ENCODE measurements around the gene SLC39A5.

SLC39A5 gene

DNA sequence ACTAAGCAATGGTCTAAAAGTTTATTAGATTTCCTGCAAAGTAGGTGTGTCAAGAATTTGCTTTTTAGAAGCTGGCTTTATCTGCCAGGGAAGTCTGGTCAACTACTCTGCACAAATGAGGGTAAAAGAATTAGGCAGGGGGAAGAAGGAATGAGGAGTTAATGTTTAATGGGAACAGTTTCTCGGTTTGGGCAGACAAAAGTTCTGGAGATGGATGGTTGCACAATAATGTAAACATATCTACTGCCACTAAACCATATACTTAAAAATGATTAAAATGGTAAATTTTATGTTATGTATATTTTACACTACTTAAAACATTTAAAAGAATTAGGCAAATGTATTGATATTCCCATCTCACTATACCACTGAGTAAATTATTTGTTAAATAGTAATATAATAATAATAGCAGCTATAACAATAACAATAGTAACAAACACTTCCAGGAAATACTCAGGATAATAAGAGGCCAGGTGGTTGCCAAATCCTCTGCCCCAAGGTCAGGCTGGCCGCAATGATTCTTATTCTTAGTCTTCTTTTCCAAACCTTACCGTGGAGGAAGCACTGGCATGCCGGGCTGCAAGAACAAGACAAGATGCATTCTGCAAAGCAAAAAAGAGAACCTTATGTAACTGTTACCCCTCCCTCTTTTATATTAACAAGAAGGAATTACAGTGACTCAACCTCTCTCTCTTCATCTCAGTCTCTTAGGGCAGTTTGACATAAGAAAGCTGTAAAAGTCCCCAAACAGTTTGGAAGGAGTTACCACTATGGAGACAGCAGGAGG, 56.4 kb downstream of the SLC39A5 start:
- no peak overlapping the region for H3K27ac ChIP-seq (ENCODE audit: low read depth in 2 of 2, low read length in 2 of 2)
- no peak overlapping the region for H3K9ac ChIP-seq (ENCODE audit: low read depth in 1 of 2, low read length in 2 of 2)
- no peaks in the 10 kb centered on the region for H3K4me1 ChIP-seq (ENCODE audit: control insufficient read depth in 2 of 2, insufficient read depth in 2 of 2, low read length in 2 of 2)
- H3K4me3 ChIP-seq (ENCODE audit: low read length in 2 of 2) = no peak overlapping the region
- H3K36me3 ChIP-seq (ENCODE audit: control insufficient read depth in 2 of 2, insufficient read depth in 2 of 2, low read length in 2 of 2) = peaks cover 40 to 43% of the 10 kb centered on the region in 2 donors
- H3K9me3 ChIP-seq (ENCODE audit: control insufficient read depth in 2 of 2, low read length in 2 of 2) = no peaks in the 10 kb centered on the region
- no peaks in the 10 kb centered on the region for H3K27me3 ChIP-seq (ENCODE audit: control insufficient read depth in 2 of 2, insufficient read depth in 2 of 2, low read length in 2 of 2)
